HG03442 (cell line): ENCODE measurements around the gene CLPTM1L.
"Not testable (repeated sequence)": the region's sequence is repeated elsewhere in the genome, so short reads cannot be mapped to it uniquely, and the experiment has no call there.

Experiments
- ATAC-seq: cut with Tn5 transposase; IDR thresholded peaks from one replicate; pipeline ENCODE4 v1.9.1; 2021; ENCODE audit warnings: mild to moderate bottlenecking, moderate library complexity; ENCODE audit not compliant: unreplicated experiment

CLPTM1L gene

GRCh38 chr5:1294835-1295649 lies 49.9 kb downstream of the CLPTM1L start, which contains the start of gene TERT:
TERT (minus strand) TSS chr5:1295068; CDS start chr5:1294989, 79 bp downstream.
- ATAC-seq: no peak

GRCh38 chr5:1294206-1294834 lies 50.6 kb downstream of the CLPTM1L start:
- ATAC-seq: no peak

- ATAC-seq: no peak
These were observed 51.3 kb downstream of the CLPTM1L start for GRCh38 chr5:1293416-1294205.

GRCh38 chr5:1292846-1293415 lies 52.0 kb downstream of the CLPTM1L start:
- ATAC-seq: no peak

GRCh38 chr5:1292139-1292538 lies 52.8 kb downstream of the CLPTM1L start:
- ATAC-seq: no peak

- no peak for ATAC-seq
These were observed 53.3 kb downstream of the CLPTM1L start for GRCh38 chr5:1291611-1292080.

- not testable (repeated sequence) for ATAC-seq
These were observed 53.9 kb downstream of the CLPTM1L start for GRCh38 chr5:1290956-1291355.

- ATAC-seq: not testable (repeated sequence)
These were observed 55.3 kb downstream of the CLPTM1L start for GRCh38 chr5:1289559-1289958.

GRCh38 chr5:1288439-1289335 lies 56.2 kb downstream of the CLPTM1L start:
- no peak for ATAC-seq

GRCh38 chr5:1285883-1286291 lies 59.0 kb downstream of the CLPTM1L start:
- ATAC-seq: no peak

GRCh38 chr5:1285141-1285540 lies 59.8 kb downstream of the CLPTM1L start:
- ATAC-seq: no peak

GRCh38 chr5:1284336-1284970 lies 60.4 kb downstream of the CLPTM1L start:
- ATAC-seq: not testable (repeated sequence)

- ATAC-seq: not testable (repeated sequence)
These were observed 61.2 kb downstream of the CLPTM1L start for GRCh38 chr5:1283729-1284041.

GRCh38 chr5:1282993-1283728 lies 61.7 kb downstream of the CLPTM1L start:
- not testable (repeated sequence) for ATAC-seq

GRCh38 chr5:1282131-1282992 lies 62.5 kb downstream of the CLPTM1L start:
- ATAC-seq: no peak

GRCh38 chr5:1281038-1281882 lies 63.6 kb downstream of the CLPTM1L start:
- no peak for ATAC-seq
